ENCODE data around the gene SMYD3.
"Not testable (repeated sequence)": the region's sequence is repeated elsewhere in the genome, so short reads cannot be mapped to it uniquely, and the experiment has no call there.

The SMYD3 gene

DNA sequence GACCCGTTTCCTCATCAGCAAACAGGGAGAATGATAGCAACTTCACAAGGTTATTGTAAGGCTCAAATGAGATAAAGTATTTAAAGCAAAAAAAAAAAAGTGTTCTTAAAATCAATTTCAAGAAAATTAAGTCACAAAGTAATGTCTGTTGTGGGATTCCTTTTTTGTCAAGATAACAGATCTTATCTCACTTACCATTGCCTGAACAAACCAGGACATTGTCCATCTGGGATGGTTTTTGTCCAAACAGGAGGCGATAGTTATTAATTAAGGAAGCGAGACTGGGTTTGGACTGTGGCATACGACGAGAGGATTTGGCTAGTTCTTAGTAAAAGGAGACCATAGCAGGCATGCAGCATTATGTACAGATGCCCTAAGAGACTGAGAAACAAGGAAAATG is 458.4 kb downstream of the SMYD3 start:
- no peak for DNase-seq

DNA sequence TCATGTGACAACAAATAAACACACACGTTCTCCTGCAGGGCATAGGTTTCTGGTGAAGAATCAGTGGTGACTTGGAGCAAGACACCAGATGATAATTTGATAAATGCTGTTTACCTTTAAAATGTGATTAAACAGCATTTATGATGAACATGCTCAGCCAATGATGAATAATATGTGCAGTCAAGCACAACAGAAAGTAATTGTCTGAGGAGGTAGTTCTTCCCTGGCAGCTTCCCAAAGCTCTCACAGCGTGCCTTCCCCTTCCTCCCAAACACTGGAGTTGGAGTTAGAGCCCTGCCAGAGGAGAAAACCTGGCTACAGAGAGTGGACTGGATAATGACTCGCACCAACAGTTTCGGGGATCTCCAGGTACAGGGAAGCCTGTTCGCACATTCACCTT is 463.5 kb downstream of the SMYD3 start:
- DNase-seq: no peak

DNA sequence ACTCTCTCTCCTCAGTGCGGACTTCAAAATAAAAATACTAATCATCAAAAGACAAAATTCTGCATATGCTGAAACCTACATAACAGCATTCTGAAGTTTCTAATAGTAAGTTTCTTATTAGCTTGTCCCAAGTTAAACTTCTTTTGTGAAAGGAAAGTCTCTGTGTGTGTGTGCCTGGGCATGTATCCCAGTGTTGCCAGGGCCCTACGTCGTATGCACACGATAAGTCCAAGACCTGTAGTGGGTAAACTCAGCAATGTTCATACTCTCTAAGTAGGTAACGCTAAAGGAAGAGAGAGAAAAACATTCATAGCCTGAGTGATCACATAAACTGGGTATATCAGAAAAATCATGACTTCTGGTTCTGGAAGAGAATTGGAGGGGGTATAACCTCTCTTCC is 465.7 kb downstream of the SMYD3 start:
- DNase-seq: no peak

DNA sequence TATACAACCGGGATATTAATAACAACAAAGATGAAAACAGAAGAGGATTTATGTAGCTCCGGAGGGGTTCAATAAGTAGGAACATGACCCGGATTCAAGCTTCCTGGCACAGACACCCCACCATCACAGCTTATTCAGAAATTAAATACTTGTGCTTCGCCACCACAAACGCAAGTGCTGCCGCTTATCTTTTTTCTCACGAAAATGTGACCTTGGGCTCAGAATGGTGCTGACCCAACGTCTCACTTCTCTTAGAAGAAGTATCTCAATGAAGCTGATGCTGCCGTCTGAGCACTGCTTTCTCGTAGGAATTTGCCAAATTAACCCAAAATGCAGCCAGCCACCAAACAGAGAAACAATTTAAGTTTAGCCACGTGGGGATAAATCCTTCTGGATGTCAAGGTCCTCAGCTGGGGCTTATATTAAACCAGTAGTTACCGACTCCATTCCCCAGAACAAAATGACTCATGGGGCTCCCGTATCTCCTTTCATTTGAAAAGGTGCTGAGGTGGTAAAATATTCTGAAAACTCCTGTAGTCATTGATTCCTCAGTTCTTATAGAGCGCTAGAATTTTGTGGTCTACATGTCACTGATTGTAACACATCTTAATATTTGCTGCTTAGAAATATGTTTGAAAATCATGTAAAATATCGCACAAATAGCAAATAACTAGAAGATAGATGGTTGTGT is 466.7 kb downstream of the SMYD3 start:
- DNase-seq: no peak

DNA sequence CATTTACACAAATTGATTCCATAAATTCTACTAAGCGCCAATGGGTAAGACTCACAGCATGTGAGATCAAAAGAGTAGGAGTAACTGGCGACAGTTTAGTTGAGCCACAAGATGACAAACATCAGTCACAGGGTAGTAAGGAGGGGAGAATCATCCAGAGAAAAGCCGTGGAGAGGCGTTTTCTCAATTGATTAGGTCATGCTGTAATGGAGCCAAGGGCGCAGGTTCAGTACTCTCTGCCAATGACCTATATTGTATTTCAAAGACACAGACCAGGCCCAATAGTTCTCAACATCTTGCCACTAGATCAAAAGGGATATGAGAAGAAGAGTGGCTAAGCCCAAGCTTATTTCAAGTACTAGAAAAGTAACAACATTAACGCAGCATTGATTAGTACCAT is 467.5 kb downstream of the SMYD3 start:
- no peak for DNase-seq

DNA sequence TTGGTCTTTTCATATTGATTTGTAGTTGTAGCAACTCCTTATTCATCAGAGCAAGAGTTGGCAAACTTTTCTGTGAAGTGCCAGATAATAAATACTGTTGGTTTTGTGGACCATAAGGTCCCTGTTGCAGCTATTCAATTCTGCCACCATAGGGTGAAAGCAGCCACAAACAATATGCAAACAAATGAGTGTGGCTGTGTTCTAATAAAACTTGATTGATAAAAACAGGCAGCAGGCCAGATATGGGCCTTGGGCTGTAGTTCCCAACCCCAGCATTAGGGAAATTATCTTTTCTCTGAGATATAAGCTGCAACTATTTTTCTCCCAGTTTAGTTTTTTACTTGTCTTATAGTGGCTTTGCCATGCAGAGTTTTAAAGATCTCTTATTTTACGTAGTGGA is 469.2 kb downstream of the SMYD3 start:
- DNase-seq: no peak

DNA sequence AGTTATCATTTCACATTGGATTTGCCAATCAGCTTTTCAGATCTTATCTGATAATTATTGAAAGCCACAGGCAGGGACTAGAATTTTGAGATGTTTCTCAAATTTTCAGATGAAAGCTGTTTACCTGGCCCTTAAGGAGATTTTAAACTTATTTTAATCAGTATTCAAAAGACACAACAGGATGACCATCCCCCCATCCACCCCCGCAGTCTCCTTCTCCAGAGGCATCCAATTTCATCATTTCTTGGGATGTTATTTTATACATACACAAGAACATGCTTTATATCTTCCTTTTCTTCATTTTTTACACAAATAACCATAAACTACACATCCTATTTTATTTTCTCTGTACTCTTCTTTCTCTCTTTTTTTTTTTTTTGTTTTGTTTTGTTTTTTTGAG is 470.9 kb downstream of the SMYD3 start:
- DNase-seq: no peak

DNA sequence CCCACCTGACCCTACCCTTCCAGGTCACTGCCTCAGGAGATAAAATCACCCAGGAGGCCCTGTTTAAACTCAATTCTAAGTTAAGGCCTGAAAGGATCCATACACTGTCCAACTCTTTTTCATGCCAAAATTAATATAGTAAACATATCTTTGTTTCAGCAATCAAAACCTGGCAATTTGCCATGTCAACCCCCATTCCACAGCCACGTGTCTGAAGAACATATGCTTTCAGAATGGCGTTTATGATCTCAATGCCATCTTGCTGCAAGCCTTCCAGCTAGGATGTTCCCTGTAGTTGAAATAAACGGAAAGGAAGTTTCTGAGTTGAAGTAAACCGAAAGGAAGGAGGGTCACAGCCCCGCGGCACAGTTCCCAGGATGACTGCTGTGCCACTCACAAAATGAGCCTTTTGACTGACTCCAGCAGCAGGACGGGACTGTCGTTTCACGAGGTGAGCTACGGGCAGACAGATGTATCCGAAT is 472.0 kb downstream of the SMYD3 start:
- DNase-seq: no peak

DNA sequence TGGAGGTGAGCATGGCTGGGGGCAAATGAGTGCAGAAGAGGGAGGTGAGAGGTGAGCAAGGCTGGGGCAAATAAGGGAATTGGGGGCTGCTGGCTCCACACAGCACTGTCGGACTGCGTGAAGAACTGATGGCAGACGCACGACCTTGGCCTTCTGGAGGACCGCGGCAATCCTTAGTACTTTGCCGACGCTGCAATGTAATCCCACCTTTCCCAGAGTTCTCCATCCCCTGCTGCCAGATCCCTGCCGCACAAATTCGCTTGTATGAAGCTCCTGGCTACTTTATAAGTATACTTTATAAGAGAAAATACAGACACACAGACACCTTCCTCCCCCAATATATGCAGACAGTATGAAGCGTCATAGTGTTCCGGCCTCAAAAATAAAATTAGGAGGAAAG is 472.4 kb downstream of the SMYD3 start:
- no peak for DNase-seq

DNA sequence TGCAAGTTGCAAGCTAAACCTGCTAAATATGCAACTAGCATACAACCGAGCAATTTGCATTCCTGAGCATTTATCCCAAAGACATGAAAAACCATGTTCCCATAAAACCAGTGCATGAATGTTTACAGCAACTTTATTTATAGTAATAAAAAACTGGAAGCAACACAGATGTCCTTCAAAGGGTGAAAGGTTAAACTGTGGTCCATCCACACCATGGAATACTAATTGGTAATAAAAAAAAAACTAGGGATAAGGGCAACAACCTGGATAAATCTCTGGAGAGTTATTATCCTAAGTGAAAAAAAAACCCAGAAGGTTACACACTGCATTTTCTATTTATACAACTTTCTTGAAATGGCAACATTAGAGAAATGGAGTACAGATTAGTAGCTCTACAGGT is 474.1 kb downstream of the SMYD3 start:
- DNase-seq: no peak

DNA sequence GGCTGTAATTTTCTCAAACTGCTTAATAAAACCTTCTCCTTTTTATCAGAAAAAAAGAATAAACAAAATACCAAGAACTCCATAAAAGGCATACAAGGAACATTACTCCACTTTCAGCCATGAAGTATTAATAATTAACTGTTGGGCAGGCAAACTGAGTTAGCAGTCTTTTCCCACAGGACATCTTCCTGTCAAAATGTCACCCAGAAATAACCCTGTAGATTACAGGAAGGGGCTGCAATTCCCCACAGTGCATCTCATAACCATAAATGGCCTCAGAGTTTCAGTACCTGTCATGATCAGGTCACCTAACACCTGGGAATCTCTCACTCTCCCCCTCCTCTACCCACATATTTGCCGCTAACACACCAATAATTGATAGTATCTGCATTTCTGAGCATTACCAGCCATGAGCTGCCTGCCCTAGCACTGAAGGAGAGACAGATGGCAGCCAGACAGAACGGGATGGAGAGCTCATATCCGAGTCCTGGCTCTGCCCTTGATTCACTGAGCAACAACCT is 475.0 kb downstream of the SMYD3 start:
- no peak for DNase-seq

DNA sequence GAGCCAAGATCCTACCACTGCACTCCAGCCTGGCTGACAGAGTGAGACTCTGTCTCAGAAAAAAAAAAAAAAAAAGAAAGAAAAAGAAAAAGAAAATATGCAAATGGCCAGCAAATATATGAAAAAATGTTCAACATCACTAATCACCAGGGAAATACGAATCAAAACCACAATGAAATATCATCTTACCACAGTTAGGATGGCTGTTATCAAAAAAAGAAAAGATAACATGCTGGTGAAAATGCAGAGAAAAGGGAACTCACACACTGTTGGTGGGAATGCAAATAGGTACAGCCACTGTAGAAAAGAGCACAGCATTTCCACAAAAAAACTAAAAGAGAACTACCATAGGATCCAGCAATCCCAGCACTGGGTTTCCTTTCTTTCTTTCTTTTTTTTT is 477.5 kb downstream of the SMYD3 start:
- no peak for DNase-seq

DNA sequence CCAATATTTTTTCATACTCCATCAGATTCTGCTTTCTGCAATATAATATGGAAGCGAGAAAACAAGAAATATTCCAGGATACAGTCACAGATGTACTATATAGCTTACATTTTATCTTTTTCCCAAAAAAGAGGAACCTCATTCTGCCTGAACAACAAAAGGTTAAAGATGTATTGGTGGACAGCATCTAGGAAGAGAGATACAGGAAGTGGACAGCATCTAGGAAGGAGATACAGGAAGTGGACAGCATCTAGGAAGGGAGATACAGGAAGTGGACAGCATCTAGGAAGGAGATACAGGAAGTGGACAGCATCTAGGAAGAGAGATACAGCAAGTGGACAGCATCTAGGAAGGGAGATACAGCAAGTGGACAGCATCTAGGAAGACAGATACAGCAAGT is 483.0 kb downstream of the SMYD3 start:
- not testable (repeated sequence) for DNase-seq

DNA sequence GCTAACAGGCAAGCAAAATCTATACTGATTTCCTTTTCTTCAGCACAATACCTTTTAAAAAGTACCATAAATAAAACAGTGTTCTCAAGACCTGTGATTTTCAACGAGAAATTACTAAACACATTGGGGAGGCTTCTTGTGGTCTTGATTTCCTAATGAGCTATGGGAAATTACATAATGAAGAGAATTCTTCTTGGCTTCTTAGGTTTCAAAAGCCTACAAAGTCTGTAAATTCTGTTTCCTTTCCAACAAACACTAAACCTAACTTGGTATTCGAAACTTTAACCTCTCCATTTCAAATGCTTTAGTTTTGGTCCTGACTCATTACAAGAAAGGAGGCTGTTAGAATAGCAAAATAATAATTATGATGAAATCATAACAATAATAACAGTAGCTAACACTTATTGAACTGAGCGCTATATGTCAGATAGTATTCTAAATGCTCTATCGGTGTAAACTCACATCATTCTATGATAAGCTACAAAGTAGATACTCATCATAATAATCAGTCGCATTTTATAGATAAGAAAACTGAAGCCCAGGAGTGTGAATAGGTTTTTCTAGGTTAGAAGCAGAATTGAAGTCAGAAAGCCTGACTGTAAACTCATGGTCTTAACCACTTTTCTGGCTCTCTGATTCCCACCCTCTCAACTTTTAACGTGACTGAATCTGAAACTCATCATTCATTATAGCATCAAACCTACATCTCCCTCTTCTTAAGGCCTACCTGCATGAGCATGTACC is 486.7 kb downstream of the SMYD3 start:
- DNase-seq: no peak

DNA sequence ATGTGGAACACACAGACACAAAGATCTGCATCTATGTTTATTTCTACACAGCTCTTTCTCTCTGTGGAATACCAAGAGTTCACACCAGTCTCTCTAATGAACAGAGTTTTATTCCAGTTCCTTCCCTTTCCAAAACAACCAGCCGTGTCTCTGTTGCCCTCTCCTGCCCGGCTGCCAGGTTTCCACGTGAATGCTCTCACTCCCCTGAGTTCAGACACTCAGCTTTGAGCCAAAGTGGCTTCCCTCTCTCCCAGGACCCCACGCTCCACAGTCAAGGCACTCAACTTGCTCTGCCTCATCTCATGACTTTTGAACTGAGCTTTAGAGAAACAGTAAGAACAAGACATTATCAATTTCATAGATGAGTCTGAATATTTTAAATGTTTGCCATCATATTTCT is 488.9 kb downstream of the SMYD3 start:
- DNase-seq: no peak

DNA sequence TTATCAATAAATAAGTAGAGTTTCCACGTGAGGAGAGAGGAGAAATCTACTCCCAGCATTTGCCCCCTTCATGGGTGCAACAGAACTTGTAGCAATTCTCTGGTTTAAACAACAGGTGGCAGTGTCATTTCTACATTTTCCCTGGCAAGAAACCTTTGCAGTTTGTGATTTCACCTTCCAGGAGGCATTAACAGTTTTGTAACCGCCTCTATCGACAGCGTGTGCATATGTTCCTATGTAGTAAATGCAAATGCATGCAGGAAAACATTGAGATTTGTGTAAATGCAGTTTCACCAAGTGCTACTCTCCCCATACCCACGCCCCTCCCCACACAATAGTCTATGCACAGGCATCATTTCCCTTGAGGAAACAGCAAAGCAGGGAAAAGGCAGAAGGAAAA is 494.7 kb downstream of the SMYD3 start:
- DNase-seq: peak; percentile 35

DNA sequence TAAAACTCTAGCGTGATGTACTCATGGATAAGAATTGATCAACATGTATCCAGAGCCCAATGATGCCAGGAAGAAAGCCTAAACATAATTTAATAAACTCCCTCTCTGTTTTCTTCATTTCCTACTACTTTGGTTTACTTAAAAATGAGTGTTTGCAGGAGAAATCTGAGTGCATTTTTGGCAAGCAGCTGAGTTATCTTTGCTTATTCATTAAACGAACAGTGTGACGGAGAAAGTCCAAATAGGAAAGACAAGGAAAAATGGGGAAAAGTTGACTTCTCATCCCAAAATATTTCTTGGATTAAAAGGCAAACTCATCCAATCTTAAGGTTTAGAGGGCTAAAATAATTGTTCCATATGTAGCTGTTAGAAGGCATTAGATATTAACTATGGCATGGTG is 496.7 kb downstream of the SMYD3 start:
- DNase-seq: no peak

DNA sequence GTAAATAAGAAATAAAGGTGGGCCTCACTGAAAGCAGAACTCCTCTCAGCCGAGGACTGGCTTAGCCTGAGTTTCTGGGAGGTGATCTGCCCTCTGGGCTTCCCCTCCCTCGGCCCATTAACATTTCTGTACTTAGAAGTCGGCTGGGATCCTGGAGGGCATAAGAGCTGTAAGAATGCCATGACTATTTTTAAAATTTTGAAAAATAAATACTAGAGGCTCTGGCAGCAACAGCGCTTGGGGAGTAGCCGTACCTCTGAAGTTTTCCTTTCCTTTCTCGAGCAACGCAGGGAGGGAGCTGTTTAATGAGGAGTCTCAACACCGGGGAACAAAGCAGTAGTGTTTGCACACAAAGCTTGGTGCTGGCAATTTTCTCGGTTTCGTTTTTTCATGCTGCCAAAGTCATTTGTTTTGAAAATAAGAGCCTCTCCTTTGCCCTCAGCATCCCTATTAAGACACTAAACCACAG is 498.7 kb downstream of the SMYD3 start:
- DNase-seq: no peak

DNA sequence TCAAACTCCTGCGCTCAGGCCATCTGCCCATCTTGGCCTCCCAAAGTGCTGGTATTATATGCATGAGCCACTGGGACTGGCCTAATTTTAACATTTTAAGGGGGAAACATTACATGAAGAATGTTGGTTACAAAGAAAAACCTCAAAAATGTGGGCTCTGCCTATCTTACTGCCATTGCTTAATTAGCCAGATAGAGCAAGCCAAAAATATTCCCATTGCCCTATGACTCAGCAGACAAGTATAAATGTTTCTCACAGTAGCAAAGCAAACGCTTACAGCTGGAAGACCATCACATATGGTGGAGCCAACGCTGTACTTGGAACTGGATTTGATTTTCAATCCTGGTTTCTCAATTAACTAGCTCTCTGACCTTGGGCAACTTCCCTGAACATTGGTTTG is 502.0 kb downstream of the SMYD3 start:
- no peak for DNase-seq

DNA sequence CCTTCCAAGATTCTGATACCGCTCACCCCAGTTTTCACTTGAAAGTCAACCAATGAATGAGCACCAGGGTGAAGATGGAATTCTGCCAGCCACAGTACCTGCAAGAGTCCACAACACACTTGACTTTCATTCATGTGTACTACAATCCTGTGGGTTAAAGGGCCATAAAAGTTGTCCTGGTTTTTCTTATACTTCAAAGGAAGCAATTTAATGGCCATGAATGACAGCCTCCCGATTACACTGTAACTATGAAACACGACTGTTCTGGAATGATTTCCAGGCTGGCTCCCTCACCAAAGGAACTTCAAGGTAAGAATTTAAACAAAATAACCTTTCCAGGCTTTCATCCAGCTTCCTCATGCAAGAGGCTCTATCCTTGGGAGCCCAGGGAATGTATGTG is 502.8 kb downstream of the SMYD3 start:
- DNase-seq: no peak

DNA sequence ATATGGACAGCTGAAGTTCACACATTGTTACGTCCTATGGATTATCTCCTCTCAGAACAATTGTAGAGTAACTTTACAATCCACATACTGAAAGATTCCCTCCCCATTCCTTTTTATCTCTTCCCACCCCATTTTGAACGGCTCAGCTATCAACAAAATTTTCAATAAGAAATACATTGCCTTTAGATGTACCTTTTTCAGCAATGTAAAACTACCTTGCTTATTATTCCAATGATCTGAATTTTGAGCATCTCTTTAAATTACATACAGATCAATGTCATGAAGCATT is 503.7 kb downstream of the SMYD3 start:
- DNase-seq: no peak

DNA sequence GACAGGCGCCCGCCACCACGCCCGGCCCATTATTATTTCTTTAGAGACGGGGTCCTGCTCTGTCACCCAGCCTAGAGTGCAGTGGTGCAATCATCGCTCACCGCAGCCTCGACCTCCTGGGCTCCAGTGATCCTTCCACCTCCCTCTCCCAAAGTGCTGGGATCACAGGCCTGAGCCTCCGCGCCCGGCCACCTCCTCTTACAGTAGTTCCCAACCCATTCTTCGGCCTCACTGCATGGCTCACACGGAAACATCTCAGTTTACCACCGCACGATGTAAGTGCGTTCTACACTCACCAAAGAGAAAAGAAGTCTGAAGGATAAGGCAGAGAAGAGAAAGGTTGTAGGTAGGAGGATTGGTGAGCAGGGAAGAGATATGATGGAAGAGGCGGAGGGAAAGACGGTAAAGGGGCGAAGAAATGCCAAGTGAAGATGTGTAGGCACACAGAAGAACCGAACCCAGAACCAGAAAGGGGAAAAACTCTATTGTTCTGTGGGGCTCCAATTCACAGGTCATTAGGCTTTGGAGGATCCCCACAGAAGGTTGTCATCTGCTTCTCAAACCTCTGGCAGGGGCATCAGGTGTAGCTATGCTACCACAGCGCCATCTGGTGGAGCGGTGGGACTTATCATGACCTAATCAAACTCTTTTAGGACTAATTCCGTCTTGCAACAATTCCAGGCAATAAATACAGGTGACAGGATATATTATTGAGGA is 504.2 kb downstream of the SMYD3 start:
- peak; percentile 80 for DNase-seq

DNA sequence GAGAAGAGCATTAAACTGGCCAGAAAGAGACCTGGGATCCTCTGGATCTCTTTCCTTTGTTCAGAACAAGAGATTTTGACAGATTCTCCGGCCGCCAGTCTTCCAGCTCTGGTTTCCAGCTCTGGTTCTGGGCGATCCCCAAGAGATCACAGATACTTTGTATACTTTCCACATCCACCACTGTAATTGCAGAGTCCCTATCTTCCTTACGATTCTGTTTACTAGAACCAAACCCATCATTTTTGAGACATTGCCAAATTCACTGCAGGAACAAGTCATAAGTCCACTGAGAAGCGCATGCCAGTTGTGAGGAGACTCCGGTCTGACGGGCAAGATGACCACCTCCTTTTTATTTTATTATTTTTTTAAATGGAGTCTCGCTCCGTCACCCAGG is 505.2 kb downstream of the SMYD3 start:
- no peak for DNase-seq
